DOHH2 (cell line): ENCODE measurements around the gene TGFB2.

Experiments
- H3F3A ChIP-seq: fragments of 200-600 bp; sonication (generic), shearing (Covaris generic); 2 replicates; pipeline ENCODE4 v1.6.0; 2016; ENCODE audit warnings: antibody characterized with exemption, mild to moderate bottlenecking; ENCODE audit not compliant: control insufficient read depth, insufficient read depth
- H3K27ac ChIP-seq: fragments of 200-600 bp; sonication (generic); 2 replicates; pipeline ENCODE4 v1.5.1; 2014; ENCODE audit warnings: low read depth, mild to moderate bottlenecking, low read length, moderate library complexity
- H3K27me3 ChIP-seq: fragments of 200-600 bp; sonication (generic); 2 replicates; pipeline ENCODE4 v1.6.1; 2014; ENCODE audit warnings: mild to moderate bottlenecking, low read length, mixed read lengths; ENCODE audit not compliant: control insufficient read depth
- H3K36me3 ChIP-seq: fragments of 200-600 bp; sonication (generic); 2 replicates; pipeline ENCODE4 v1.6.1; 2014; ENCODE audit warnings: mild to moderate bottlenecking, low read length, moderate library complexity, mixed read lengths; ENCODE audit not compliant: control insufficient read depth
- H3K4me1 ChIP-seq: fragments of 200-600 bp; sonication (generic); 2 replicates; pipeline ENCODE4 v1.6.1; 2014; ENCODE audit warnings: mild to moderate bottlenecking, low read length, mixed read lengths; ENCODE audit not compliant: control insufficient read depth
- H3K4me2 ChIP-seq: fragments of 200-600 bp; sonication (generic); 2 replicates; pipeline ENCODE4 v1.6.0; 2014; ENCODE audit warnings: mild to moderate bottlenecking, low read length, moderate library complexity
- H3K4me3 ChIP-seq: fragments of 200-600 bp; sonication (generic); 2 replicates; pipeline ENCODE4 v1.5.1; 2014; ENCODE audit warnings: mild to moderate bottlenecking, low read length, mixed read lengths
- H3K79me2 ChIP-seq: fragments of 200-600 bp; sonication (generic); 2 replicates; pipeline ENCODE4 v1.6.1; 2014; ENCODE audit warnings: mild to moderate bottlenecking, low read length, mixed read lengths; ENCODE audit not compliant: control insufficient read depth
- H3K9me2 ChIP-seq: fragments of 200-600 bp; sonication (generic); replicated peaks from 2 replicates; pipeline ENCODE4 v1.6.1; 2014; ENCODE audit warnings: mild to moderate bottlenecking, low read length, mixed read lengths; ENCODE audit not compliant: control insufficient read depth
- H3K9me3 ChIP-seq: fragments of 200-600 bp; sonication (generic); 2 replicates; pipeline ENCODE4 v1.6.1; 2014; ENCODE audit warnings: antibody characterized with exemption, low read length, mixed read lengths; ENCODE audit not compliant: control insufficient read depth, insufficient read depth
- H4K20me1 ChIP-seq: fragments of 200-600 bp; sonication (generic); 2 replicates; pipeline ENCODE4 v1.6.0; 2014; ENCODE audit warnings: low read depth, mild to moderate bottlenecking, antibody characterized with exemption, low read length, moderate library complexity; ENCODE audit not compliant: control insufficient read depth, insufficient read depth
- EZH2phosphoT487 ChIP-seq: fragments of 200-600 bp; sonication (generic); IDR thresholded peaks from 2 replicates; pipeline ENCODE4 v1.6.1; 2017; ENCODE audit warnings: borderline replicate concordance, mild to moderate bottlenecking, antibody characterized with exemption, low read length, moderate library complexity, mixed read lengths
- TF ChIP-seq, protein P1 (sequence below): fragments of 200-600 bp; sonication (generic); IDR thresholded peaks from one replicate; pipeline ENCODE4 v1.5.1; 2014; ENCODE audit warnings: antibody characterized with exemption, mild to moderate bottlenecking, low read depth, low read length; ENCODE audit not compliant: poor library complexity, severe bottlenecking

The TGFB2 gene

DNA sequence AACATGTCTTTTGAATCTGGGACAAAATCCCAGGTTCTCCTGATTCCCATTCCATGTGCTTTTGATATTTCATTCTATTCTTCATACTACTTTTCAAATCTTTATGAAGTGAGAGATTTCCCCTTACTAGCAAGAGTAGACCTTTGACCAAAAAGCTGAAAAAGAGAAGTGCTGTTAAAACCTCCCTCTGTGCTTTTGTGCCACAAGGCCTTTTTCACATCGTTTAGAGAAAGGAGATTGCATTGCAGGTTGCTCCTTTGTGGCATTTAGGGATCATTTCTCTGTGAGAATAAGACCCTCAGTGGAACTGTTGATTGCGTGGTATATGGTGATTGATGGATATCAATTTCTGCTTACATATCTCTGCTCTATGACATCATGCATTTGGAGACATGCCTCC is 148.8 kb downstream of the TGFB2 start:
- no peaks in the 10 kb centered on the region for H3K36me3 ChIP-seq
- no peaks in the 10 kb centered on the region; the same call in 1 of the 2 replicates for H3K27me3 ChIP-seq
- H3K4me3 ChIP-seq, result no peak overlapping the region
- no peaks in the 10 kb centered on the region for H3K9me2 ChIP-seq
- H3K79me2 ChIP-seq, result no peaks in the 10 kb centered on the region
- H4K20me1 ChIP-seq, result no peaks in the 10 kb centered on the region
- H3K4me2 ChIP-seq, result no peak overlapping the region
- no peaks in the 10 kb centered on the region for H3K9me3 ChIP-seq
- no peaks in the 10 kb centered on the region for H3K4me1 ChIP-seq
- no peak for TF ChIP-seq EZH2phosphoT487
- TF ChIP-seq, protein P1, sequence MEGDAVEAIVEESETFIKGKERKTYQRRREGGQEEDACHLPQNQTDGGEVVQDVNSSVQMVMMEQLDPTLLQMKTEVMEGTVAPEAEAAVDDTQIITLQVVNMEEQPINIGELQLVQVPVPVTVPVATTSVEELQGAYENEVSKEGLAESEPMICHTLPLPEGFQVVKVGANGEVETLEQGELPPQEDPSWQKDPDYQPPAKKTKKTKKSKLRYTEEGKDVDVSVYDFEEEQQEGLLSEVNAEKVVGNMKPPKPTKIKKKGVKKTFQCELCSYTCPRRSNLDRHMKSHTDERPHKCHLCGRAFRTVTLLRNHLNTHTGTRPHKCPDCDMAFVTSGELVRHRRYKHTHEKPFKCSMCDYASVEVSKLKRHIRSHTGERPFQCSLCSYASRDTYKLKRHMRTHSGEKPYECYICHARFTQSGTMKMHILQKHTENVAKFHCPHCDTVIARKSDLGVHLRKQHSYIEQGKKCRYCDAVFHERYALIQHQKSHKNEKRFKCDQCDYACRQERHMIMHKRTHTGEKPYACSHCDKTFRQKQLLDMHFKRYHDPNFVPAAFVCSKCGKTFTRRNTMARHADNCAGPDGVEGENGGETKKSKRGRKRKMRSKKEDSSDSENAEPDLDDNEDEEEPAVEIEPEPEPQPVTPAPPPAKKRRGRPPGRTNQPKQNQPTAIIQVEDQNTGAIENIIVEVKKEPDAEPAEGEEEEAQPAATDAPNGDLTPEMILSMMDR, result no peak
- H3K27ac ChIP-seq, result no peak overlapping the region
- no peaks in the 10 kb centered on the region for H3F3A ChIP-seq
